ENCODE measurements around the gene SEC14L3. TPM values are rescaled to one million over a fixed set of nuclear protein-coding genes. Genes with fewer than 3 reads are reported as not detected.

SEC14L3 gene
- total and polyA plus RNA-seq, 2 of the 13 experiments (the other 11 are each of a cell fraction or from before 2014, with no cell fraction given): not detected

GRCh38 chr22:30444632-30445437 is 27.0 kb downstream of the SEC14L3 start (continued):
- TF ChIP-seq ZNF207 (IDR thresholded peaks at IDR 0.05; ENCODE audit: borderline replicate concordance): no peak
- 0 out of 2 replicates have a peak, but pooled peaks have one; percentile 18 for TF ChIP-seq MIXL1 (CRISPR knock-in tag; IDR thresholded peaks at IDR 0.05)
- no peak for TF ChIP-seq U2AF2 (IDR thresholded peaks at IDR 0.05; ENCODE audit: low read depth, low read length)
- TF ChIP-seq BCL6 (CRISPR knock-in tag; IDR thresholded peaks at IDR 0.05): no peak
- no peak for TF ChIP-seq ARID2 (CRISPR knock-in tag; IDR thresholded peaks at IDR 0.05; ENCODE audit: borderline replicate concordance)
- TF ChIP-seq TBP (CRISPR knock-in tag; IDR thresholded peaks at IDR 0.05): no peak
- peak; percentile 57; the same call in 1 of the 2 replicates for TF ChIP-seq ZNF768 (CRISPR knock-in tag; IDR thresholded peaks at IDR 0.05)
- peak; percentile 35 for TF ChIP-seq XRCC5 (optimal IDR thresholded peaks at IDR 0.05; ENCODE audit: low read length)
- 0 out of 2 replicates have a peak, but pooled peaks have one; percentile 16 for TF ChIP-seq ZMYM4 (CRISPR knock-in tag; IDR thresholded peaks at IDR 0.05)
- peak; percentile 86 for TF ChIP-seq ZNF143 (CRISPR knock-in tag; IDR thresholded peaks at IDR 0.05)
- no peak for TF ChIP-seq ZNF562 (CRISPR knock-in tag; IDR thresholded peaks at IDR 0.05; ENCODE audit: borderline replicate concordance)
- TF ChIP-seq, protein P1, sequence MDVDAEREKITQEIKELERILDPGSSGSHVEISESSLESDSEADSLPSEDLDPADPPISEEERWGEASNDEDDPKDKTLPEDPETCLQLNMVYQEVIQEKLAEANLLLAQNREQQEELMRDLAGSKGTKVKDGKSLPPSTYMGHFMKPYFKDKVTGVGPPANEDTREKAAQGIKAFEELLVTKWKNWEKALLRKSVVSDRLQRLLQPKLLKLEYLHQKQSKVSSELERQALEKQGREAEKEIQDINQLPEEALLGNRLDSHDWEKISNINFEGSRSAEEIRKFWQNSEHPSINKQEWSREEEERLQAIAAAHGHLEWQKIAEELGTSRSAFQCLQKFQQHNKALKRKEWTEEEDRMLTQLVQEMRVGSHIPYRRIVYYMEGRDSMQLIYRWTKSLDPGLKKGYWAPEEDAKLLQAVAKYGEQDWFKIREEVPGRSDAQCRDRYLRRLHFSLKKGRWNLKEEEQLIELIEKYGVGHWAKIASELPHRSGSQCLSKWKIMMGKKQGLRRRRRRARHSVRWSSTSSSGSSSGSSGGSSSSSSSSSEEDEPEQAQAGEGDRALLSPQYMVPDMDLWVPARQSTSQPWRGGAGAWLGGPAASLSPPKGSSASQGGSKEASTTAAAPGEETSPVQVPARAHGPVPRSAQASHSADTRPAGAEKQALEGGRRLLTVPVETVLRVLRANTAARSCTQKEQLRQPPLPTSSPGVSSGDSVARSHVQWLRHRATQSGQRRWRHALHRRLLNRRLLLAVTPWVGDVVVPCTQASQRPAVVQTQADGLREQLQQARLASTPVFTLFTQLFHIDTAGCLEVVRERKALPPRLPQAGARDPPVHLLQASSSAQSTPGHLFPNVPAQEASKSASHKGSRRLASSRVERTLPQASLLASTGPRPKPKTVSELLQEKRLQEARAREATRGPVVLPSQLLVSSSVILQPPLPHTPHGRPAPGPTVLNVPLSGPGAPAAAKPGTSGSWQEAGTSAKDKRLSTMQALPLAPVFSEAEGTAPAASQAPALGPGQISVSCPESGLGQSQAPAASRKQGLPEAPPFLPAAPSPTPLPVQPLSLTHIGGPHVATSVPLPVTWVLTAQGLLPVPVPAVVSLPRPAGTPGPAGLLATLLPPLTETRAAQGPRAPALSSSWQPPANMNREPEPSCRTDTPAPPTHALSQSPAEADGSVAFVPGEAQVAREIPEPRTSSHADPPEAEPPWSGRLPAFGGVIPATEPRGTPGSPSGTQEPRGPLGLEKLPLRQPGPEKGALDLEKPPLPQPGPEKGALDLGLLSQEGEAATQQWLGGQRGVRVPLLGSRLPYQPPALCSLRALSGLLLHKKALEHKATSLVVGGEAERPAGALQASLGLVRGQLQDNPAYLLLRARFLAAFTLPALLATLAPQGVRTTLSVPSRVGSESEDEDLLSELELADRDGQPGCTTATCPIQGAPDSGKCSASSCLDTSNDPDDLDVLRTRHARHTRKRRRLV (CRISPR knock-in tag; IDR thresholded peaks at IDR 0.05): peak; percentile 59; the same call in 1 of the 2 replicates
- TF ChIP-seq ZNF790 (CRISPR knock-in tag; IDR thresholded peaks at IDR 0.05; ENCODE audit: borderline replicate concordance): 0 out of 2 replicates have a peak, but pooled peaks have one; percentile 26
- TF ChIP-seq, protein P2, sequence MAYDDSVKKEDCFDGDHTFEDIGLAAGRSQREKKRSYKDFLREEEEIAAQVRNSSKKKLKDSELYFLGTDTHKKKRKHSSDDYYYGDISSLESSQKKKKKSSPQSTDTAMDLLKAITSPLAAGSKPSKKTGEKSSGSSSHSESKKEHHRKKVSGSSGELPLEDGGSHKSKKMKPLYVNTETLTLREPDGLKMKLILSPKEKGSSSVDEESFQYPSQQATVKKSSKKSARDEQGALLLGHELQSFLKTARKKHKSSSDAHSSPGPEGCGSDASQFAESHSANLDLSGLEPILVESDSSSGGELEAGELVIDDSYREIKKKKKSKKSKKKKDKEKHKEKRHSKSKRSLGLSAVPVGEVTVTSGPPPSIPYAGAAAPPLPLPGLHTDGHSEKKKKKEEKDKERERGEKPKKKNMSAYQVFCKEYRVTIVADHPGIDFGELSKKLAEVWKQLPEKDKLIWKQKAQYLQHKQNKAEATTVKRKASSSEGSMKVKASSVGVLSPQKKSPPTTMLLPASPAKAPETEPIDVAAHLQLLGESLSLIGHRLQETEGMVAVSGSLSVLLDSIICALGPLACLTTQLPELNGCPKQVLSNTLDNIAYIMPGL (CRISPR knock-in tag; IDR thresholded peaks at IDR 0.05; ENCODE audit: borderline replicate concordance in 1 of 2, low read depth in 1 of 2): 0 out of 4 replicates have a peak, but pooled peaks of 1 of the 2 experiments have one; percentile 40
- TF ChIP-seq RXRB (CRISPR knock-in tag; IDR thresholded peaks at IDR 0.05; ENCODE audit: borderline replicate concordance): peak; percentile 34; the same call in 1 of the 2 replicates
- TF ChIP-seq HMG20B (CRISPR knock-in tag; conservative IDR thresholded peaks at IDR 0.05): no peak
- no peak for TF ChIP-seq MAZ (IDR thresholded peaks at IDR 0.05; ENCODE audit: borderline replicate concordance, low read depth, low read length)
- no peak for TF ChIP-seq MAZ (CRISPR knock-in tag; IDR thresholded peaks at IDR 0.05; ENCODE audit: low read depth)
- TF ChIP-seq, protein P3, sequence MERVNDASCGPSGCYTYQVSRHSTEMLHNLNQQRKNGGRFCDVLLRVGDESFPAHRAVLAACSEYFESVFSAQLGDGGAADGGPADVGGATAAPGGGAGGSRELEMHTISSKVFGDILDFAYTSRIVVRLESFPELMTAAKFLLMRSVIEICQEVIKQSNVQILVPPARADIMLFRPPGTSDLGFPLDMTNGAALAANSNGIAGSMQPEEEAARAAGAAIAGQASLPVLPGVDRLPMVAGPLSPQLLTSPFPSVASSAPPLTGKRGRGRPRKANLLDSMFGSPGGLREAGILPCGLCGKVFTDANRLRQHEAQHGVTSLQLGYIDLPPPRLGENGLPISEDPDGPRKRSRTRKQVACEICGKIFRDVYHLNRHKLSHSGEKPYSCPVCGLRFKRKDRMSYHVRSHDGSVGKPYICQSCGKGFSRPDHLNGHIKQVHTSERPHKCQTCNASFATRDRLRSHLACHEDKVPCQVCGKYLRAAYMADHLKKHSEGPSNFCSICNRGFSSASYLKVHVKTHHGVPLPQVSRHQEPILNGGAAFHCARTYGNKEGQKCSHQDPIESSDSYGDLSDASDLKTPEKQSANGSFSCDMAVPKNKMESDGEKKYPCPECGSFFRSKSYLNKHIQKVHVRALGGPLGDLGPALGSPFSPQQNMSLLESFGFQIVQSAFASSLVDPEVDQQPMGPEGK (CRISPR knock-in tag; IDR thresholded peaks at IDR 0.05): peak; percentile 78
- TF ChIP-seq ZNF501 (CRISPR knock-in tag; IDR thresholded peaks at IDR 0.05): peak; percentile 64; the same call in 1 of the 2 replicates
- TF ChIP-seq RAD21 (CRISPR knock-in tag; IDR thresholded peaks at IDR 0.05): peak; percentile 66

Data from HepG2 (cell line).